ENCODE measurements around the gene SNPH. TPM values are rescaled to one million over a fixed set of nuclear protein-coding genes. Genes with fewer than 3 reads are reported as not detected.
A peak's percentile ranks its signal among the peaks of the same experiment; 100 is the strongest.

The SNPH gene
- total RNA-seq, 1 donor from 2014 or later, result 3.3 TPM

DNA sequence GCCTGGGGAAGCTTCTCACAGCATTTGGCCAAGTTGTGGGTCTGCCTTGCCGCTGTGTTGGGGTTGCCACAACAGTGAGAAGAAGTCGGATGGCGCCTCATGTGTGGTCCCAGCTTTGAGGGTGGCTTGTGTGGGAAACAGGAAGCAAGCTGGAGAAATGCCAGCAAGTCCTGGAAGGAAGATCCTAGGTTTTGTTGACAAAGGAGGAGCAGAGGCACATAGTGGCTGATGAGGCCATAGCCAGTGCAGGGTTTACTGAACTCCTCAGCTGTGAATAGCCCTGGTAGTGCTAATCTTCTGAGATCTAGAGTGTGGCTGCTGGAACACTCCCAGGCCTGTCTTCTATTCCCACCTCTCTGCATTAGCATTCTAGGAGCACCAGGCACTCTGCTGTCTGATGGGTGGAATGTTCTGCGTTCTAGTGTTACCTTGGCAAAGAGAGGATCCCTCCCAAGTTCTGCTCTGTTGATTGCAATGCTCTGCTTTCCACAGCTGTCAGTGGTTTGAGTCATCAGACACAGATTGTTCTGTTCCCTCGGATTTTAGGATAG, 25.2 kb downstream of the SNPH start:
- Mint-ChIP-seq H3K27me3 (peaks cover 3% of the 10 kb centered on the region), H3K9me3 (ENCODE audit: low read depth) (no peaks in the 10 kb centered on the region), H3K27ac (no peak overlapping the region), H3K36me3 (ENCODE audit: insufficient read depth) (no peaks in the 10 kb centered on the region), H3K4me1 (ENCODE audit: low read depth) (no peaks in the 10 kb centered on the region), H3K4me3 (ENCODE audit: low read depth) (no peak overlapping the region)
- DNase-seq (ENCODE audit: low spot score, unreplicated experiment), result no peak
- TF ChIP-seq, protein P1, sequence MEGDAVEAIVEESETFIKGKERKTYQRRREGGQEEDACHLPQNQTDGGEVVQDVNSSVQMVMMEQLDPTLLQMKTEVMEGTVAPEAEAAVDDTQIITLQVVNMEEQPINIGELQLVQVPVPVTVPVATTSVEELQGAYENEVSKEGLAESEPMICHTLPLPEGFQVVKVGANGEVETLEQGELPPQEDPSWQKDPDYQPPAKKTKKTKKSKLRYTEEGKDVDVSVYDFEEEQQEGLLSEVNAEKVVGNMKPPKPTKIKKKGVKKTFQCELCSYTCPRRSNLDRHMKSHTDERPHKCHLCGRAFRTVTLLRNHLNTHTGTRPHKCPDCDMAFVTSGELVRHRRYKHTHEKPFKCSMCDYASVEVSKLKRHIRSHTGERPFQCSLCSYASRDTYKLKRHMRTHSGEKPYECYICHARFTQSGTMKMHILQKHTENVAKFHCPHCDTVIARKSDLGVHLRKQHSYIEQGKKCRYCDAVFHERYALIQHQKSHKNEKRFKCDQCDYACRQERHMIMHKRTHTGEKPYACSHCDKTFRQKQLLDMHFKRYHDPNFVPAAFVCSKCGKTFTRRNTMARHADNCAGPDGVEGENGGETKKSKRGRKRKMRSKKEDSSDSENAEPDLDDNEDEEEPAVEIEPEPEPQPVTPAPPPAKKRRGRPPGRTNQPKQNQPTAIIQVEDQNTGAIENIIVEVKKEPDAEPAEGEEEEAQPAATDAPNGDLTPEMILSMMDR (IDR thresholded peaks at IDR 0.05; ENCODE audit: unreplicated experiment), result no peak

DNA sequence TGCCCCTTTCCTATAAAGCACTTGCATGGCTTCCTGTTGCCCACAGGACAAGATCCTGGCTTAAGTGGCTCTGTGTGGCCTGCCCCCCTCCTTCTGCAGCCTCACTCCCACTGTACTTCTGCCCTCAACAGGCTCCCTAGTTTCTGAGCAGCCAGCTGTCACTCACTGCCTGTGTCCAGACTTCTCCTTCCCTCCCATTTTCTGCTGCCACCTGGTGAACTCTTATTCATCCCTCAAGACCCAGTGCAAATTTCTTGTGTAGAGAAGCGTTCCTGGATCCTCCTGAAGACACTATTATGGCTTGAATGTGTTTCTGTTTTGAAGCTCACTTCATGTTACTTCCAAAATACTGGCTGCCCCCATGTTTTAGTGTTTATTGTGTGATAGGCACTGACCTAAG, 26.5 kb downstream of the SNPH start:
- Mint-ChIP-seq H3K27me3 (peaks cover 3% of the 10 kb centered on the region), H3K4me3 (ENCODE audit: low read depth) (no peak overlapping the region), H3K36me3 (ENCODE audit: insufficient read depth) (no peaks in the 10 kb centered on the region), H3K27ac (no peak overlapping the region), H3K9me3 (ENCODE audit: low read depth) (no peaks in the 10 kb centered on the region), H3K4me1 (ENCODE audit: low read depth) (no peaks in the 10 kb centered on the region)
- DNase-seq (ENCODE audit: low spot score, unreplicated experiment), result no peak
- TF ChIP-seq, protein P1 (IDR thresholded peaks at IDR 0.05; ENCODE audit: unreplicated experiment), result no peak

DNA sequence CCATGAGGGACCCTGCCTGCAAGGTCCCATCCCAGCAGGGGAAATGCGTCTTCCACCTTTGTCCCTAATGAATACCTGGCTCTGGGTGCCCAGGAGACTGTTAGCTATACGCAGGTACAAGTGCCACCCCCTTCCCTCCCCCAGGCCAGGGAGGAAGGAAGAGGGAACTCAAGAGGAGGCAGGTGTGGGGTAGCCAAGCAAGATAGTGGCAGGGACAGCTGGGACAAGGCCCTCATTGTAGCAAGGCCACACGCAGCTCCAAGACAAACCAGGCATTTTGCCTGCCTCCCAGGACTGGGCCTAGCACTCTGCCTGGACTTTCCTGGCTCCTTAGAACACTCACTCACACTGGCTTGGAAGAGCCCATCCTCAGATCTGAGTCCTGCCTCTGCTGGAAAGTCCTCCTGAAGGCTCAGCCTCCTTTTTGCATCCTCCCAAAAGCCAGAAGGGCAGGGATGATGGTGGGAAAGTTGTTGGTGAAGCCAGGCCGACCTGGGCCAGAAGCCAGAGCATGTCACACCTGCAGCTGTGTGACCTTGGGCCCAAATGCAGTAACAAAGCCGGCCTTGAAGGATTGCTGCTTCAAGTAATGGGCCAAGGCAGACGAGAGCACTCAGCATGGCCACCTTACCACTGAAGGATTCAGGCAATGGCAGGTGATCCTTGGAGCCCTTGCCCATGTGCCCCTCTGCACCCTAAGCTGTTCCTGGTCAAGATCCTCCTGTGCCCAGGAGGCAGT, 27.7 kb downstream of the SNPH start:
- no peaks in the 10 kb centered on the region for H3K36me3 Mint-ChIP-seq (ENCODE audit: insufficient read depth)

DNA sequence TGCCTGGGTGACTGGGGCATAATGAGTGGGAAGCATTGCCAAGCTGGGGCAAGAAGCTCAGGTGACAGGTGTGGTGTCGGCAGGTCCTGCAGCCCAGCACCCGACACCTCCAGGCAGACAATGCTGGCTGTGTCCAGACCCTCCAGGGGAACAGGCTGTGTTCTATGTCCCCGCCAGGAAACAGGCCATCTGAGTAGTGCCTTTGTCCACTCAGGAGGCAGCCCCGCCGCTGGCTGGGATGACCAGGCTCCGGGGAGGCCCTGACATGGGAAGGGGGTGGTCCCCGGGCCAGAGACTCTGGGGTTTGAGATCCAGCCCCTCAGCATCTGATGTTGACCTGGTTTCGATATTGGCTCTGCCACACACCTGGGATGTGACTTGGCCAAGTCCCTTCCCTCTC, 28.4 kb downstream of the SNPH start:
- Mint-ChIP-seq H3K4me3 (ENCODE audit: low read depth) (no peak overlapping the region), H3K27me3 (peaks cover 3% of the 10 kb centered on the region), H3K27ac (no peak overlapping the region), H3K9me3 (ENCODE audit: low read depth) (no peaks in the 10 kb centered on the region), H3K4me1 (ENCODE audit: low read depth) (no peaks in the 10 kb centered on the region), H3K36me3 (ENCODE audit: insufficient read depth) (no peaks in the 10 kb centered on the region)
- no peak for DNase-seq (ENCODE audit: low spot score, unreplicated experiment)
- TF ChIP-seq, protein P1 (IDR thresholded peaks at IDR 0.05; ENCODE audit: unreplicated experiment), result no peak

More for the DNA sequence above, 27.7 kb downstream of the SNPH start:
- no peaks in the 10 kb centered on the region for H3K4me1 Mint-ChIP-seq (ENCODE audit: low read depth)
- H3K9me3 Mint-ChIP-seq (ENCODE audit: low read depth), result no peaks in the 10 kb centered on the region
- TF ChIP-seq, protein P1 (IDR thresholded peaks at IDR 0.05; ENCODE audit: unreplicated experiment), result no peak
- no peak overlapping the region for H3K27ac Mint-ChIP-seq
- no peak overlapping the region for H3K4me3 Mint-ChIP-seq (ENCODE audit: low read depth)
- DNase-seq (ENCODE audit: low spot score, unreplicated experiment), result no peak
- peaks cover 3% of the 10 kb centered on the region for H3K27me3 Mint-ChIP-seq

DNA sequence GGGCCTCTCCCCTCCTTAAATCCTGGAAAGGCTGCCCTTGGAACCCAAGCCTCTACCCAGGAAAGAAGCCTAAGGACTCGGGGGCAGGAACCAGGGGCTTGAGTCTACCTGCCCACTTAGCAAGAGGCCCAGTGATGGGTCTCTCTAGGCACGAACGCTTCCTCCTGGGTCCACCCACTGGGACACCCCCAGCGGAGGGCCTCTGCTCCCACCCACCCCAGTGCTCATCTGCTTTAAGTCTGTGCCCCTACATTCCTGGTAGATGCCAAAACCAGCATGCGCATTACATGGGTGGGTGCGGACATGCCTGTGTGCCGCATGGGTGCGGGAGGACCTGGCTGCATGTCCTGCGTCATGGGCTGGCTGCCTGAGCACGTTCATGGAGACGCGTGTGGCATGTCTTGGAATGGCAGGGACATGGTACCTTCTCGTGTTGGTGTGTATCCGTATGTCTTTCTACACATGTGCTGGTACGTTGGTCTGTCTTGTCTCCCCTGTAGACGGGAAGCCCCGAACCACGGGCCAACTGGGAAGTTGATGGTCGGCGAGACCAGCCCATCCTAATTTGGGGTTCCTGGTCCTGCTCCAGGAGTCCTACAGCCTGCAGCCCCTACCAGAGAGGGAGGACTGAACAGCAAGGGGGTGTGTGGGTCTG, 29.3 kb downstream of the SNPH start:
- no peak for DNase-seq (ENCODE audit: low spot score, unreplicated experiment)
- no peak overlapping the region for H3K4me3 Mint-ChIP-seq (ENCODE audit: low read depth)
- no peaks in the 10 kb centered on the region for H3K36me3 Mint-ChIP-seq (ENCODE audit: insufficient read depth)
- H3K27me3 Mint-ChIP-seq, result peaks cover 3% of the 10 kb centered on the region
- no peaks in the 10 kb centered on the region for H3K4me1 Mint-ChIP-seq (ENCODE audit: low read depth)
- peak overlapping the region; percentile 45 for H3K27ac Mint-ChIP-seq
- H3K9me3 Mint-ChIP-seq (ENCODE audit: low read depth), result no peaks in the 10 kb centered on the region
- TF ChIP-seq, protein P1 (IDR thresholded peaks at IDR 0.05; ENCODE audit: unreplicated experiment), result no peak

Data from progenitor cell of endocrine pancreas (in vitro differentiated cells).